Measurements from ENCODE around the gene EYA2.

Gene EYA2

GRCh38 chr20:46963758-46964617, 69.3 kb downstream of the EYA2 start:
- H3K4me3 ChIP-seq (ENCODE audit: low read depth, low read length), result no peak overlapping the region
- DNase-seq (ENCODE audit: low read depth), result no peak
- no peak for TF ChIP-seq CTCF (IDR thresholded peaks at IDR 0.05; ENCODE audit: insufficient read depth, low read depth, low read length, missing control alignments)

- no peak overlapping the region for H3K4me3 ChIP-seq (ENCODE audit: low read depth, low read length)
- TF ChIP-seq CTCF (IDR thresholded peaks at IDR 0.05; ENCODE audit: insufficient read depth, low read depth, low read length, missing control alignments), result no peak
- no peak for DNase-seq (ENCODE audit: low read depth)
Observed at GRCh38 chr20:46964618-46965455, 70.2 kb downstream of the EYA2 start.

GRCh38 chr20:46965477-46965876, 70.8 kb downstream of the EYA2 start:
- TF ChIP-seq CTCF (IDR thresholded peaks at IDR 0.05; ENCODE audit: insufficient read depth, low read depth, low read length, missing control alignments), result no peak
- no peak for DNase-seq (ENCODE audit: low read depth)
- H3K4me3 ChIP-seq (ENCODE audit: low read depth, low read length), result no peak overlapping the region

- H3K4me3 ChIP-seq (ENCODE audit: low read depth, low read length), result no peak overlapping the region
- DNase-seq (ENCODE audit: low read depth), result no peak
- no peak for TF ChIP-seq CTCF (IDR thresholded peaks at IDR 0.05; ENCODE audit: insufficient read depth, low read depth, low read length, missing control alignments)
Observed at GRCh38 chr20:46967646-46968045, 73.0 kb downstream of the EYA2 start.

GRCh38 chr20:46970937-46971630, 76.4 kb downstream of the EYA2 start:
- no peak overlapping the region for H3K4me3 ChIP-seq (ENCODE audit: low read depth, low read length)
- peak; percentile 31 for DNase-seq (ENCODE audit: low read depth)
- TF ChIP-seq CTCF (IDR thresholded peaks at IDR 0.05; ENCODE audit: insufficient read depth, low read depth, low read length, missing control alignments), result no peak

GRCh38 chr20:46973766-46974165, 79.1 kb downstream of the EYA2 start:
- no peak overlapping the region for H3K4me3 ChIP-seq (ENCODE audit: low read depth, low read length)
- no peak for TF ChIP-seq CTCF (IDR thresholded peaks at IDR 0.05; ENCODE audit: insufficient read depth, low read depth, low read length, missing control alignments)
- no peak for DNase-seq (ENCODE audit: low read depth)
